Camera-type eye (tissue), 1 donor: ENCODE measurements around the gene FAM90A26. TPM values are rescaled to one million over a fixed set of nuclear protein-coding genes. Genes with fewer than 3 reads are reported as not detected.

Source experiments
- total RNA-seq: library from RNA; depleted of rRNA; stranded (reverse); fragments of >200 nt; gene quantifications from one replicate; pipeline ENCODE4 v1.2.3, GENCODE V29; 2014

FAM90A26 gene, protein sequence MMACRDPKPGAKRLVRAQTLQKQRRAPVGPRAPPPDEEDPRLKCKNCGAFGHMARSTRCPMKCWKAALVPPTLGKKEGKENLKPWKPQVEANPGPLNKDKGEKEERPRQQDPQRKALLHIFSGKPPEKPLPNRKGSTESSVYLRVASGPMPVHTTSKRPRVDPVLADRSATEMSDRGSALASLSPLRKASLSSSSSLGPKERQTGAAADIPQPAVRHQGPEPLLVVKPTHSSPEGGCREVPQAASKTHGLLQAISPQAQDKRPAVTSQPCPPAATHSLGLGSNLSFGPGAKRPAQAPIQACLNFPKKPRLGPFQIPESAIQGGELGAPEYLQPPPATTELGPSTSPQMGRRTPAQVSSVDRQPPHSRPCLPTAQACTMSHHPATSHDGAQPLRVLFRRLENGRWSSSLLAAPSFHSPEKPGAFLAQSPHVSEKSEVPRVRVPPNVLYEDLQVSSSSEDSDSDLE
- not detected for total RNA-seq

DNA sequence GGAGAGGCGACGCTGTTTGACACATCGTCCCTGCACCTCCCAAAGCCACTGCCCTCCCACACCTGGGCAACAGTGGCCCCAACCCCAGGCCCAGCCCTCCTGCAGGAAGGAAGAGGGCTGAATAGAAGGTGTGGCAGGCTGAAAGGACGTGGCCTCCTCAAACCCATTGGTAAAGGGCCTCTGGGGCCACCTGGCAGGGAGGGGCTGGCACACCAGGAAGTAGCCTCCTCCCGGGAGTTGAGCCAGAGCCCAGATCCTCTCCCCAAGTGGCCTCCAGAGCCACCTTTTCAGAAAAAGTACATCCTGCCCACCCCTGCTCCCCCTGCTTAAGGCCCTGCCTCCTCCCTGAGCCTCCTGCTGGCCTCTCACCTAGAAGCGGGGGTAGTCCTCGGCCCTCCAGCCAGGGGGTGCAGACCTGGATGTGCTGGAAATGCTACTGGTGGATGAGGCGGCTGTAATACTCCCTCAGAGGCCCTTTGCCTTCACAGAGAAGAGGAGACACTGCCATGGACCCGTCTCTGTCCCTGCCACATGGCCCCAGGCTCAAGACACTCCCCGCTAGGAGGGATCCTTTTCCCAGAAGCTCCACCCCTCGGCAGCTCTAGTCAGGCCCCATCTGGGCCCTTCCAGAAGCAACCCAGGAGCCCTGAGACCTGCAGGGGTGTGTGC, at the start of gene FAM90A26:
Gene FAM90A26, plus strand, starts transcription at position 619 of the 669 bp plus-strand sequence. CDS start 2,764 bp downstream, outside the sequence.

DNA sequence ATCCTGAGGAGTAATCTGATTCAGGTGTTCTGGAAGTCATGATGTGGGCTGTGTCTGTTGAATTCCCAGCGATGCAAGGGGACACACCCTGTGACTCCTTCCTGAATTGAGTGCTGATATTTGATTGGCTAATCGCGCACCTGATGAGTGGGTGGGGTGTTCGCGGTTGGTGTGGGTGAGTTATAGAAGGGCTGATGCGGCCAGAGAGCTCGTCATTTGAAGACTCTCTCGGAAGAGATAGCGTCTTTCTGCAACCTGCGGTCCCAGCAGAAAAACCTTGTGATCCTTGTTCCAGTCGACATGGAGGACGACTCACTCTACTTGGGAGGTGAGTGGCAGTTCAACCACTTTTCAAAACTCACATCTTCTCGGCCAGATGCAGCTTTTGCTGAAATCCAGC, 40.1 kb downstream of the FAM90A26 start, which contains the start of gene USP17L10:
Gene USP17L10, plus strand, starts transcription at position 301 of the 400 bp plus-strand sequence. Its CDS starts 0 bp downstream, at position 301.

DNA sequence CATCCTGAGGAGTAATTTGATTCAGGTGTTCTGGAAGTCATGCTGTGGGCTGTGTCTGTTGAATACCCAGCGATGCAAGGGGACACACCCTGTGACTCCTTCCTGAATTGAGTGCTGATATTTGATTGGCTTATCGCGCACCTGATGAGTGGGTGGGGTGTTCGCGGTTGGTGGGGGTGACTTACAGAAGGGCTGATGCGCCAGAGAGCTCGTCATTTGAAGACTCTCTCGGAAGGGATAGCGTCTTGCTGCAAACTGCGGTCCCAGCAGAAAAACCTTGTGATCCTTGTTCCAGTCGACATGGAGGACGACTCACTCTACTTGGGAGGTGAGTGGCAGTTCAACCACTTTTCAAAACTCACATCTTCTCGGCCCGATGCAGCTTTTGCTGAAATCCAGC, 44.9 kb downstream of the FAM90A26 start, which contains the start of gene USP17L11:
Gene USP17L11, plus strand, starts transcription at position 301 of the 400 bp plus-strand sequence. Its CDS starts 0 bp downstream, at position 301.

DNA sequence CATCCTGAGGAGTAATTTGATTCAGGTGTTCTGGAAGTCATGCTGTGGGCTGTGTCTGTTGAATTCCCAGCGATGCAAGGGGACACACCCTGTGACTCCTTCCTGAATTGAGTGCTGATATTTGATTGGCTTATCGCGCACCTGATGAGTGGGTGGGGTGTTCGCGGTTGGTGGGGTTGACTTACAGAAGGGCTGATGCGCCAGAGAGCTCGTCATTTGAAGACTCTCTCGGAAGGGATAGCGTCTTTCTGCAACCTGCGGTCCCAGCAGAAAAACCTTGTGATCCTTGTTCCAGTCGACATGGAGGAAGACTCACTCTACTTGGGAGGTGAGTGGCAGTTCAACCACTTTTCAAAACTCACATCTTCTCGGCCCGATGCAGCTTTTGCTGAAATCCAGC, 49.6 kb downstream of the FAM90A26 start, which contains the start of gene USP17L12:
Gene USP17L12, plus strand, starts transcription at position 301 of the 400 bp plus-strand sequence. Its CDS starts 0 bp downstream, at position 301.

DNA sequence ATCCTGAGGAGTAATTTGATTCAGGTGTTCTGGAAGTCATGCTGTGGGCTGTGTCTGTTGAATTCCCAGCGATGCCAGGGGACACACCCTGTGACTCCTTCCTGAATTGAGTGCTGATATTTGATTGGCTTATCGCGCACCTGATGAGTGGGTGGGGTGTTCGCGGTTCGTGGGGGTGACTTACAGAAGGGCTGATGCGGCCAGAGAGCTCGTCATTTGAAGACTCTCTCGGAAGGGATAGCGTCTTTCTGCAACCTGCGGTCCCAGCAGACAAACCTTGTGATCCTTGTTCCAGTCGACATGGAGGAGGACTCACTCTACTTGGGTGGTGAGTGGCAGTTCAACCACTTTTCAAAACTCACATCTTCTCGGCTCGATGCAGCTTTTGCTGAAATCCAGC, 54.4 kb downstream of the FAM90A26 start, which contains the start of gene USP17L13:
Gene USP17L13, plus strand, starts transcription at position 301 of the 400 bp plus-strand sequence. Its CDS starts 0 bp downstream, at position 301.

Other genes with a start within 250 kb of the FAM90A26 start
- gene USP17L10, start 40.2 kb downstream of the FAM90A26 start, total RNA-seq = not detected
- gene USP17L11, start 45.0 kb downstream of the FAM90A26 start, total RNA-seq = not detected
- not detected for gene USP17L12, start 49.7 kb downstream of the FAM90A26 start, total RNA-seq
- gene USP17L13, start 54.5 kb downstream of the FAM90A26 start, total RNA-seq = not detected
- not detected for gene USP17L15, start 64.0 kb downstream of the FAM90A26 start, total RNA-seq
- gene USP17L17, start 73.5 kb downstream of the FAM90A26 start, total RNA-seq = not detected
- gene USP17L18, start 78.2 kb downstream of the FAM90A26 start, total RNA-seq = not detected
- gene USP17L19, start 83.0 kb downstream of the FAM90A26 start, total RNA-seq = not detected
- gene USP17L20, start 87.7 kb downstream of the FAM90A26 start, total RNA-seq = not detected
- not detected for gene USP17L21, start 92.5 kb downstream of the FAM90A26 start, total RNA-seq
- gene USP17L22, start 97.2 kb downstream of the FAM90A26 start, total RNA-seq = not detected
- gene USP17L24, start 154.8 kb downstream of the FAM90A26 start, total RNA-seq = not detected
- not detected for gene USP17L25, start 159.5 kb downstream of the FAM90A26 start, total RNA-seq
- not detected for gene USP17L26, start 164.2 kb downstream of the FAM90A26 start, total RNA-seq
- gene USP17L5, start 169.0 kb downstream of the FAM90A26 start, total RNA-seq = not detected
- not detected for gene USP17L27, start 173.7 kb downstream of the FAM90A26 start, total RNA-seq
- gene USP17L28, start 178.5 kb downstream of the FAM90A26 start, total RNA-seq = not detected
- not detected for gene USP17L29, start 183.2 kb downstream of the FAM90A26 start, total RNA-seq
- not detected for gene USP17L30, start 192.7 kb downstream of the FAM90A26 start, total RNA-seq